Loucy (cell line): ENCODE data around the gene DDX42.

ENCODE experiments used
- H2AFZ ChIP-seq: fragments of 200-600 bp; sonication (generic); 2 replicates; pipeline ENCODE4 v1.6.0; 2016; ENCODE audit warnings: antibody characterized with exemption, mild to moderate bottlenecking, low read length, moderate library complexity
- H3F3A ChIP-seq: fragments of 200-600 bp; 2 replicates; pipeline ENCODE4 v1.6.0; 2016; ENCODE audit warnings: antibody characterized with exemption, low read depth, mild to moderate bottlenecking
- H3K27me3 ChIP-seq: fragments of 200-600 bp; sonication (generic); 2 replicates; pipeline ENCODE4 v1.6.1; 2014; ENCODE audit warnings: low read length, mild to moderate bottlenecking; ENCODE audit not compliant: insufficient read depth, poor library complexity, severe bottlenecking
- H3K36me3 ChIP-seq: fragments of 200-600 bp; sonication (generic); 2 replicates; pipeline ENCODE4 v1.6.1; 2016; ENCODE audit warnings: low read length; ENCODE audit not compliant: insufficient read depth
- H3K4me1 ChIP-seq: fragments of 200-600 bp; sonication (generic); 2 replicates; pipeline ENCODE4 v1.5.1; 2014; ENCODE audit warnings: low read length, mild to moderate bottlenecking; ENCODE audit not compliant: insufficient read depth, poor library complexity, severe bottlenecking
- H3K4me2 ChIP-seq: fragments of 200-600 bp; sonication (generic); 2 replicates; pipeline ENCODE4 v1.6.0; 2014; ENCODE audit warnings: antibody characterized with exemption, low read length, low read depth, mild to moderate bottlenecking; ENCODE audit not compliant: poor library complexity, severe bottlenecking
- H3K4me3 ChIP-seq: fragments of 200-600 bp; sonication (generic); 2 replicates; pipeline ENCODE4 v1.5.1; 2014; ENCODE audit warnings: low read length, mild to moderate bottlenecking, mixed read lengths; ENCODE audit not compliant: poor library complexity, severe bottlenecking
- H3K79me2 ChIP-seq: fragments of 200-600 bp; sonication (generic); 2 replicates; pipeline ENCODE4 v1.6.1; 2014; ENCODE audit warnings: low read length; ENCODE audit not compliant: insufficient read depth
- H3K9ac ChIP-seq: fragments of 200-600 bp; sonication (generic); 2 replicates; pipeline ENCODE4 v1.6.0; 2014; ENCODE audit warnings: mild to moderate bottlenecking, low read depth, low read length, moderate library complexity; ENCODE audit not compliant: poor library complexity, severe bottlenecking
- H3K9me2 ChIP-seq: fragments of 200-600 bp; sonication (generic); replicated peaks from 2 replicates; pipeline ENCODE4 v1.6.1; 2016; ENCODE audit warnings: low read depth, low read length, mixed read lengths
- H3K9me3 ChIP-seq: fragments of 200-600 bp; sonication (generic); 2 replicates; pipeline ENCODE4 v1.6.1; 2014; ENCODE audit warnings: mild to moderate bottlenecking, antibody characterized with exemption, low read length, low read depth; ENCODE audit not compliant: insufficient read depth
- H4K20me1 ChIP-seq: fragments of 200-600 bp; sonication (generic); 2 replicates; pipeline ENCODE4 v1.6.0; 2014; ENCODE audit warnings: antibody characterized with exemption, low read length, mild to moderate bottlenecking; ENCODE audit not compliant: insufficient read depth, poor library complexity, severe bottlenecking
- CTCF ChIP-seq: fragments of 200-600 bp; sonication (generic); conservative IDR thresholded peaks from 2 replicates; pipeline ENCODE4 v1.5.1; 2014; ENCODE audit warnings: mild to moderate bottlenecking, antibody characterized with exemption, low read length
- EZH2phosphoT487 ChIP-seq: fragments of 200-600 bp; IDR thresholded peaks from 2 replicates; pipeline ENCODE4 v1.6.1; 2018; ENCODE audit warnings: antibody characterized with exemption, mild to moderate bottlenecking, moderate library complexity, borderline replicate concordance

The DDX42 gene

GRCh38 chr17:63848834-63849689 lies 75.1 kb downstream of the DDX42 start:
- no peaks in the 10 kb centered on the region for H3K79me2 ChIP-seq
- peaks cover 3% of the 10 kb centered on the region; the same call in 1 of the 2 replicates for H3F3A ChIP-seq
- no peaks in the 10 kb centered on the region for H3K9me3 ChIP-seq
- no peaks in the 10 kb centered on the region for H3K9me2 ChIP-seq
- no peak overlapping the region for H3K9ac ChIP-seq
- no peak overlapping the region for H3K4me3 ChIP-seq
- no peak overlapping the region for H2AFZ ChIP-seq
- H3K4me2 ChIP-seq, result no peak overlapping the region
- H3K4me1 ChIP-seq, result peaks cover 5% of the 10 kb centered on the region
- H4K20me1 ChIP-seq, result no peaks in the 10 kb centered on the region
- no peaks in the 10 kb centered on the region for H3K27me3 ChIP-seq
- H3K36me3 ChIP-seq, result no peaks in the 10 kb centered on the region
- TF ChIP-seq CTCF (no peak), EZH2phosphoT487 (no peak)

GRCh38 chr17:63850401-63850800 lies 76.4 kb downstream of the DDX42 start:
- H3K9me2 ChIP-seq, result no peaks in the 10 kb centered on the region
- no peaks in the 10 kb centered on the region for H3F3A ChIP-seq
- no peaks in the 10 kb centered on the region for H4K20me1 ChIP-seq
- H3K79me2 ChIP-seq, result no peaks in the 10 kb centered on the region
- H2AFZ ChIP-seq, result no peak overlapping the region
- no peak overlapping the region for H3K4me2 ChIP-seq
- no peak overlapping the region for H3K4me3 ChIP-seq
- H3K36me3 ChIP-seq, result no peaks in the 10 kb centered on the region
- TF ChIP-seq CTCF (no peak), EZH2phosphoT487 (no peak)
- H3K4me1 ChIP-seq, result no peaks in the 10 kb centered on the region
- H3K9ac ChIP-seq, result no peak overlapping the region
- no peaks in the 10 kb centered on the region for H3K27me3 ChIP-seq
- no peaks in the 10 kb centered on the region for H3K9me3 ChIP-seq

- Histone ChIP-seq H3K4me3 (no peak overlapping the region), H3K9me2 (no peaks in the 10 kb centered on the region), H3F3A (no peaks in the 10 kb centered on the region), H3K4me1 (no peaks in the 10 kb centered on the region), H3K27me3 (no peaks in the 10 kb centered on the region), H3K79me2 (no peaks in the 10 kb centered on the region), H3K9ac (no peak overlapping the region), H3K9me3 (no peaks in the 10 kb centered on the region), H2AFZ (no peak overlapping the region), H4K20me1 (no peaks in the 10 kb centered on the region), H3K4me2 (no peak overlapping the region), H3K36me3 (no peaks in the 10 kb centered on the region)
- TF ChIP-seq CTCF (no peak), EZH2phosphoT487 (no peak)
Measured at GRCh38 chr17:63853260-63853659, 79.3 kb downstream of the DDX42 start.
